Mucosa of descending colon (tissue), 3 donors: ENCODE measurements around the gene MARK3. TPM values are rescaled to one million over a fixed set of nuclear protein-coding genes. Genes with fewer than 3 reads are reported as not detected.

Experiments
- ATAC-seq: fragments of 200-7000 bp; cut with Tn5 transposase; one replicate; pipeline ENCODE4 v1.9.1; 2020; ENCODE audit warnings: mild to moderate bottlenecking, moderate library complexity
- DNase-seq, 3 donors: peaks; one replicate each; pipeline ENCODE4 v3.0.0-alpha.2; 2020
- H3K36me3 ChIP-seq: fragments of 200-600 bp; one replicate; pipeline ENCODE4 v1.8.0; 2021; ENCODE audit warnings: low read depth, mild to moderate bottlenecking
- H3K4me1 ChIP-seq: fragments of 200-600 bp; one replicate; pipeline ENCODE4 v1.8.0; 2021; ENCODE audit warnings: low read depth, mild to moderate bottlenecking
- H3K4me3 ChIP-seq: fragments of 200-600 bp; one replicate; pipeline ENCODE4 v1.8.0; 2021; ENCODE audit warnings: mild to moderate bottlenecking
- H3K9me3 ChIP-seq: fragments of 200-600 bp; one replicate; pipeline ENCODE4 v1.8.0; 2021; ENCODE audit warnings: mild to moderate bottlenecking
- intact Hi-C, 2 donors: fragments of 100-400 bp; cut with DNase I in 1 of 2; cut with micrococcal nuclease in 1 of 2; formaldehyde crosslinking; loops; one replicate each; pipeline versions ENCODE4 v1.11.0 to v1.11.1; 2022; cut with DNase I, micrococcal nuclease
- total RNA-seq, 3 donors: library from RNA; stranded (reverse); fragmentation: NEBNext Ultra II Directional in 2 of 3; extraction: Animal tissue kit (Norgen Biotek cat#: 25700) in 2 of 3; gene quantifications; one replicate each; pipeline versions ENCODE4 v1.2.1 to v1.2.4, GENCODE V29; 2021 to 2023
- TF ChIP-seq, protein P1 (sequence below): fragments of 200-600 bp; IDR thresholded peaks from one replicate; pipeline ENCODE4 v1.8.0; 2022; ENCODE audit warnings: antibody characterized with exemption, mild to moderate bottlenecking
- donor health status: DM: no; HTN: no; CAD: no; lungs with moderate emphysema.
- donor health status: DM: no; HTN: no; CAD: no.
- donor health status: DM: no; HTN: yes; CAD: no.

MARK3 gene
- total RNA-seq, 3 donors from 2014 or later: 60.8 to 85.7 (median 66.8) TPM

DNA sequence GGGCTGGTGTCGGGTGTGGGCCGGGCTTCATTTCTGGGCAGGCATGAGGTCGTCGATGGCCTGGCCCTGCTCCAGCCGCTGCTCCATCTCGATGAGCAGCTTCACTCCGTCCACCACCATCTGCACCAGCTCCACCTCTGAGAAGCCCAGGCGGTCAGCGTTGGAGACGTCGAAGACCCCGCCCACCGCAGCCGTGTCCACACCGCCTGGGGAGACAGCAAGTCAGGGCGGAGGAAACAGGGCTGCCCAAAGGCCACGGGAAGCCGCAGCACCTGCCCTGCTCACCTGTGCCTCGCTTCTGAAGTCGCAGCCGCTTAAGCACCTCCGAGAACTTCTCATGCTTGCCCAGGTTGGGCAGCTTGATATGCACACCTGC lies 134.6 kb downstream of the MARK3 start:
- H3K4me3 ChIP-seq: no peak overlapping the region
- TF ChIP-seq, protein P1, sequence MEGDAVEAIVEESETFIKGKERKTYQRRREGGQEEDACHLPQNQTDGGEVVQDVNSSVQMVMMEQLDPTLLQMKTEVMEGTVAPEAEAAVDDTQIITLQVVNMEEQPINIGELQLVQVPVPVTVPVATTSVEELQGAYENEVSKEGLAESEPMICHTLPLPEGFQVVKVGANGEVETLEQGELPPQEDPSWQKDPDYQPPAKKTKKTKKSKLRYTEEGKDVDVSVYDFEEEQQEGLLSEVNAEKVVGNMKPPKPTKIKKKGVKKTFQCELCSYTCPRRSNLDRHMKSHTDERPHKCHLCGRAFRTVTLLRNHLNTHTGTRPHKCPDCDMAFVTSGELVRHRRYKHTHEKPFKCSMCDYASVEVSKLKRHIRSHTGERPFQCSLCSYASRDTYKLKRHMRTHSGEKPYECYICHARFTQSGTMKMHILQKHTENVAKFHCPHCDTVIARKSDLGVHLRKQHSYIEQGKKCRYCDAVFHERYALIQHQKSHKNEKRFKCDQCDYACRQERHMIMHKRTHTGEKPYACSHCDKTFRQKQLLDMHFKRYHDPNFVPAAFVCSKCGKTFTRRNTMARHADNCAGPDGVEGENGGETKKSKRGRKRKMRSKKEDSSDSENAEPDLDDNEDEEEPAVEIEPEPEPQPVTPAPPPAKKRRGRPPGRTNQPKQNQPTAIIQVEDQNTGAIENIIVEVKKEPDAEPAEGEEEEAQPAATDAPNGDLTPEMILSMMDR: no peak
- no peaks in the 10 kb centered on the region for H3K36me3 ChIP-seq
- H3K4me1 ChIP-seq: peaks cover 28% of the 10 kb centered on the region
- H3K9me3 ChIP-seq: no peaks in the 10 kb centered on the region
- ATAC-seq: no peak
- intact Hi-C loops: no loop called here
- peak in 2 of 3 donors; percentile 57 to 59 for DNase-seq

DNA sequence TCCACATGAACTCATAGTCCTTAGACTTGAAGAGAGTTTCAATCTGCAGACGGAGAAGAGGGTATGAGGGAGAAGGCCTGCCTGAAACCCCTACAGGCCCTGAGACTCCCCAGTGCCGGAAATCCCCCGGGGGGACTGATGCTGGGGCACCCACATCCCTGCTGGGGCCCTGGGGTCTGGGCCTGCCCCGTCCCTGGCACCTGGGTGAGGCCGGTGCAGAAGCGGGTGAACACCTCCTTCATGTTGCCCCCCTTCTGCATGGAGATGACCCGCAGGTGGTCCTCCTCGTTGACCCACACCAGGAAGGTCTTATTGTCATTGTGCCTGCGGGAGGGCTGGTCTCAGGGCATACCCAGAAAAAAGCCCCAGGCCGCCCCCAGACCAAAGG lies 135.0 kb downstream of the MARK3 start:
- intact Hi-C loops: no loop called here
- H3K4me1 ChIP-seq: peaks cover 32% of the 10 kb centered on the region
- ATAC-seq: no peak

DNA sequence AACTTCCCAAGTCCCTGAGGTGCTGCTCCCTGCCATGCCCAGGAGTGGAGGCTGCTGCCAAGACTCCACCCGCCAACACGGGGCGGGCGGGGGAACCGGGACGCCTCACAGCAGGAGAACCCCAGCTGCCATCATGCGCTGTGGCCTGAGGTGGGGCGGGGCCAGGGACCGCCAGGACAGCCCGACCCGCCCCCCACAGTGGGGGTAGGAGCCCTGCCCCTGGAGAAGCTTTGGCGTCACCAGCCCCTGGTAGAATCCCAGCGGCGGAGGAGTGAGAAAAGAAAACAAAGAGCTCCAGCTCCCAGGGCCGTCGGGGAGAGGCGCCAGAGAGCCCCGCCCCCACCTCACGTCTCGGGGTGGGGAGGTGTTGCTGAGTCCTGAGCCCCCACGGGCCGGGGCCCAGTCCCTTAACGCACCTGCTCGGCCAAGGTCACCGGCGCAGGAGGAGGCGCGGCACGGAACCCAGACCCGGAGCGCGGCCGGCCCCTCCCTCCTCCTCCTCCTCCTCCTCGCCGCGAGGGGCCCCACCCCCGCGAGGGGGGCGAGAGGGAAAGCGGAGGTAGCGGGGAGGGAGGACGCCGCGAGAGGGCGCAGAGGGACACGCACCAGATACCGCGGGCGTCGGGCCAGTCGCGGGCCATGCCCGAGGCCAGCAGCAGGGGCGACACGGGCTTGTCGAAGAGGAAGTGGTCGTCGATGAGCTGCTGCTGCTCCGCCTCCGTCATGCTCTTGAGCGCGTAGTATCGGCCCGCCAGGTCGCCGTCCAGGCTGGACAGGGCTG lies 135.6 kb downstream of the MARK3 start:
- no peaks in the 10 kb centered on the region for H3K9me3 ChIP-seq
- H3K4me1 ChIP-seq: peaks cover 35% of the 10 kb centered on the region
- peak overlapping the region; percentile 52 for H3K4me3 ChIP-seq
- peak; percentile 74 for ATAC-seq
- no peaks in the 10 kb centered on the region for H3K36me3 ChIP-seq
- intact Hi-C loops: no loop called here
- DNase-seq: peak; percentile 86 to 91 (median 89)
- TF ChIP-seq, protein P1: peak; percentile 31

More for the DNA sequence above, 135.0 kb downstream of the MARK3 start:
- Histone ChIP-seq H3K9me3 (no peaks in the 10 kb centered on the region), H3K36me3 (no peaks in the 10 kb centered on the region), H3K4me3 (peak overlapping the region; percentile 52)
- TF ChIP-seq, protein P1: no peak
- DNase-seq: peak in 1 of 3 donors; percentile 58

DNA sequence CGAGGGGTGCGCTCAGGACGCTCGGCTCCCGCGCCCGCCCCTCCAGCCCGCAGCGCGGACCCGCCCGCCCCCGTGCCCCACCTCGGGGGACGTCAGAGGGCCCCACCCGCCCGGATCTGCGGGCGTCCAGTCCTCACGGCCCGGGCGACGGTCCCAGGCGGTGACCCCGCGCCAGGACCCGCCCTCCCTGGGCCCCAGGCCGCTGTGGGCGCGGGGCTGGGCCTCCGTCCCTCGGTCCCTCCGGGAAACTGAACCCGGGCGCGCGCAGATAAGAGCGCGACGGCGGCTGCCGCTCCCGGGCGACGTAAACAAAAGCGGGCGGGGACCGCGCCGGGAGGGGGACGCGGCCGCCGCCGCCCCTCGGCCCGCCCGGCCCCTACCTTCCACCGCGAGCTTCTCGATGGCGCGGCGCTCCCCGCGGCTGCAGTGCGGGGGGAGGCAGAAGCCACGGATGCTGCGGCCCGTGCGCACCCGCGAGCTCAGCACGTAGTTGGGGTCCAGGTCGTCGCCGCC lies 136.3 kb downstream of the MARK3 start:
- Histone ChIP-seq H3K9me3 (no peaks in the 10 kb centered on the region), H3K4me3 (peak overlapping the region; percentile 52), H3K4me1 (peaks cover 39% of the 10 kb centered on the region), H3K36me3 (no peaks in the 10 kb centered on the region)
- TF ChIP-seq, protein P1: no peak
- no peak for DNase-seq
- intact Hi-C loops: no loop called here
- ATAC-seq: peak; percentile 40

DNA sequence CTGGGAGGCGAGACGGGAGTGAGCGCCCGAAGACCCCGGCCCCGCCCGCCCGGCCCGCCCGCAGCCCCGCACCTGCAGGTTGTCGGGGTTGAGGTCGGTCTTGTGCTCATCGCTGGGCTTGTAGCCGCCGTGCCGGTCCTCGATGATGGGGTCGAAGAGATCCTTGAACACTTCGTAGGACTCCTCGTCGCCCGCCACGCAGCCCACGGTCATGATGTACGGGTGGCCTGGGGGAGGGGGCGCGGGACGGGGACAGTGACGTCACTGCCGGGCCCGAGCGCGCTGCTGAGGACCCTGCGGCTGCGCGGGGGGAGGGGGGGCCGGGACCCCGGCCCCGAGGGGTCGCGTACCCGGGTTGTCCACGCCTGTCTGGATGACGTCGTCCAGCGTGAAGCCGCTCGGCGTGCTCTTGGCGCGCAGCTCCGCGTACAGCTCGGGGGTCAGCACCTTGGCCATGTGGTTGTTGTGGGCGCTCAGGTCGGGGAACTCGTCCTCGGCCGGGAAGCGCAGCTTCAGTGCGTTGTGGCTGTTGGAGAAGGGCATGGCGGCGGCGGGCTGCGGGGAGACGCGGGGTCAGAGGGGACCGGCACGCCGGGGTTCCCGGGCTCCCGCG lies 136.8 kb downstream of the MARK3 start:
- no peak for ATAC-seq
- TF ChIP-seq, protein P1: no peak
- Histone ChIP-seq H3K9me3 (no peaks in the 10 kb centered on the region), H3K36me3 (no peaks in the 10 kb centered on the region), H3K4me3 (peak overlapping the region; percentile 52), H3K4me1 (peaks cover 44% of the 10 kb centered on the region)
- DNase-seq: peak in 2 of 3 donors; percentile 68 to 69
- intact Hi-C loops: no loop called here
